Ovary (tissue), 9 donors: ENCODE data around the gene MTIF2. TPM values are rescaled to one million over a fixed set of nuclear protein-coding genes. Genes with fewer than 3 reads are reported as not detected.

ENCODE experiments used
- DNase-seq, 5 donors: peaks; one replicate each; pipeline ENCODE4 v3.0.0-alpha.2; 2019 to 2020
- H3K27ac ChIP-seq, 2 donors: fragments of 200-600 bp; one replicate each; pipeline versions ENCODE4 v1.5.1 to v1.8.0; 2019 to 2022
- H3K27me3 ChIP-seq: fragments of 200-600 bp; one replicate; pipeline ENCODE4 v1.8.0; 2022
- H3K36me3 ChIP-seq: fragments of 200-600 bp; sonication (generic); one replicate; pipeline ENCODE4 v1.5.1; 2019
- H3K4me1 ChIP-seq: one replicate; pipeline ENCODE4 v1.8.1; 2013; ENCODE audit warnings: mild to moderate bottlenecking, moderate library complexity; ENCODE audit not compliant: insufficient read depth
- H3K4me3 ChIP-seq: fragments of 200-600 bp; sonication (generic); one replicate; pipeline ENCODE4 v1.5.1; 2017
- H3K9me3 ChIP-seq, 2 donors: fragments of 200-600 bp in 1 of 2; sonication (generic) in 1 of 2; one replicate each; pipeline versions ENCODE4 v1.5.1 to v1.8.1; 2013 to 2019; ENCODE audit warnings: mild to moderate bottlenecking in 1 of 2, moderate library complexity in 1 of 2
- CTCF ChIP-seq, 3 donors: fragments of 450-650 bp in 2 of 3; fragments of 200-600 bp in 1 of 3; IDR thresholded peaks; one replicate each; pipeline versions ENCODE4 v1.5.1 to v1.8.0; 2016 to 2022; ENCODE audit warnings: antibody characterized with exemption in 3 of 3, mild to moderate bottlenecking in 1 of 3
- EP300 ChIP-seq: sonication (generic); formaldehyde crosslinking; IDR thresholded peaks from one replicate; pipeline ENCODE4 v1.6.1; 2017; ENCODE audit warnings: antibody characterized with exemption
- POLR2A ChIP-seq: fragments of 450-650 bp; IDR thresholded peaks from one replicate; pipeline ENCODE4 v1.6.1; 2017; ENCODE audit warnings: antibody characterized with exemption, mild to moderate bottlenecking, moderate library complexity
- WGBS, 3 donors: extraction: QIAGEN DNeasy Blood & Tissue Kit in 1 of 3; methylation state at CpG; one replicate each; pipeline versions ENCODE4 v1.1.5 to v1.1.7; 2013 to 2017; 5-methylcytosine and 5-hydroxymethylcytosine counted together
- intact Hi-C, 4 donors: fragments of 100-400 bp; cut with DNase I; formaldehyde crosslinking; loops; one replicate each; pipeline versions ENCODE4 v1.11.0 to v1.15.1; 2022 to 2023
- polyA plus RNA-seq, 2 donors: library from polyadenylated mRNA; stranded (reverse); fragments of 200-250 nt in 1 of 2; fragments of 350-450 nt in 1 of 2; fragmentation: Illumina TruSeq in 1 of 2; extraction: RNeasy Lipid Tissue Mini Kit (QIAGEN cat#74804) in 1 of 2; gene quantifications; one replicate each; pipeline ENCODE4 v1.2.3, GENCODE V29; 2013 to 2014
- total RNA-seq, 7 donors: library from RNA; depleted of rRNA in 2 of 7; stranded (reverse); fragments of >200 nt in 2 of 7; fragmentation: NEBNext Ultra II Directional in 3 of 7; extraction: Animal tissue kit (Norgen Biotek cat#: 25700) in 3 of 7; gene quantifications; one replicate each; pipeline versions ENCODE4 v1.1.0 to v1.2.4, GENCODE V29; 2016 to 2023
- donor health status: DM: no; HTN: no; CAD: no; lungs with moderate emphysema.
- donor health status: DM: no; HTN: no; CAD: no.
- donor health status: Bipolar disorder and iron deficiency.
- donor health status: DM: yes; HTN: yes; CAD: no.
- donor health status: DM: no; HTN: no; CAD: no.
- donor health status: DM: yes; HTN: yes; CAD: no.

Gene MTIF2
- total and polyA plus RNA-seq, 9 donors, result 12.6 to 18.6 (median 14.1) TPM

GRCh38 chr2:55239656-55240222 lies 29.3 kb downstream of the MTIF2 start:
- Histone ChIP-seq H3K27me3 (no peaks in the 10 kb centered on the region), H3K27ac (no peak overlapping the region), H3K4me1 (no peaks in the 10 kb centered on the region), H3K4me3 (no peak overlapping the region), H3K36me3 (no peaks in the 10 kb centered on the region), H3K9me3 (no peaks in the 10 kb centered on the region)
- WGBS, 3 donors, result 70 to 72% (median 71%) methylated on average over 4 of the region's 4 CpGs
- no peak for DNase-seq
- intact Hi-C loops, result no loop called here
- TF ChIP-seq CTCF (IDR thresholded peaks at IDR 0.05) (no peak), POLR2A (no peak), EP300 (no peak)

- Histone ChIP-seq H3K9me3 (no peaks in the 10 kb centered on the region), H3K27me3 (no peaks in the 10 kb centered on the region), H3K4me3 (no peak overlapping the region), H3K27ac (no peak overlapping the region), H3K4me1 (peaks cover 4% of the 10 kb centered on the region), H3K36me3 (no peaks in the 10 kb centered on the region)
- no peak for TF ChIP-seq EP300
- TF ChIP-seq CTCF (IDR thresholded peaks at IDR 0.05), result no peak
- WGBS, 3 donors, result 51 to 75% (median 69%) methylated on average over 2 of the region's 2 CpGs
- intact Hi-C loops, result no loop called here
- DNase-seq, result no peak
Measured at GRCh38 chr2:55236992-55237543, 32.0 kb downstream of the MTIF2 start.

GRCh38 chr2:55235724-55236538 lies 33.1 kb downstream of the MTIF2 start:
- Histone ChIP-seq H3K27me3 (no peaks in the 10 kb centered on the region), H3K36me3 (no peaks in the 10 kb centered on the region), H3K9me3 (no peaks in the 10 kb centered on the region), H3K4me1 (peaks cover 4% of the 10 kb centered on the region), H3K4me3 (no peak overlapping the region), H3K27ac (no peak overlapping the region)
- no peak for TF ChIP-seq POLR2A
- no peak for TF ChIP-seq CTCF (IDR thresholded peaks at IDR 0.05)
- TF ChIP-seq EP300, result no peak
- intact Hi-C loops, result no loop called here
- 76 to 87% (median 78%) methylated on average over 3 of the region's 3 CpGs for WGBS, 3 donors
- DNase-seq, result no peak

GRCh38 chr2:55233658-55233940 lies 35.4 kb downstream of the MTIF2 start:
- no peaks in the 10 kb centered on the region for H3K36me3 ChIP-seq
- peak in 1 of 5 donors; percentile 28 for DNase-seq
- 63 to 68% (median 67%) methylated on average over 7 of the region's 7 CpGs for WGBS, 3 donors
- no peaks in the 10 kb centered on the region for H3K9me3 ChIP-seq
- H3K27ac ChIP-seq, result peak overlapping the region in 1 of 2 donors; percentile 91
- peaks cover 6% of the 10 kb centered on the region for H3K4me1 ChIP-seq
- intact Hi-C loops, result no loop called here
- TF ChIP-seq CTCF (IDR thresholded peaks at IDR 0.05) (no peak), POLR2A (no peak), EP300 (no peak)
- peak overlapping the region; percentile 87 for H3K4me3 ChIP-seq
- H3K27me3 ChIP-seq, result no peaks in the 10 kb centered on the region
